H1 (cell line): ENCODE measurements around the gene SPSB1. TPM values are rescaled to one million over a fixed set of nuclear protein-coding genes. Genes with fewer than 3 reads are reported as not detected.
A peak's percentile ranks its signal among the peaks of the same experiment; 100 is the strongest.

ENCODE experiments used
- CTCF ChIA-PET: fragments of 300-600 bp; sonication (Branson Sonifier 250); formaldehyde crosslinking; loops from one replicate; lab custom pipeline; 2021; ENCODE audit not compliant: partially characterized antibody; lab: Charles Lee
- POLR2A ChIA-PET: fragments of 300-600 bp; sonication (Branson Sonifier 250); formaldehyde crosslinking; loops from one replicate; lab custom pipeline; 2021; ENCODE audit warnings: inconsistent platforms; ENCODE audit not compliant: partially characterized antibody; lab: Charles Lee
- DNase-seq, 2 experiments: peaks; one replicate each; pipeline versions ENCODE4 v3.0.0 to v3.0.0-alpha.2; 2010 to 2022; ENCODE audit warnings: low spot score in 2 of 2, low read depth in 1 of 2, mixed read lengths in 1 of 2
- FAIRE-seq: peaks from 2 replicates; lab custom pipeline; 2011; peaks lifted over from hg19 to GRCh38; lab: Jason Lieb, UNC
- H2AFZ ChIP-seq: 2 replicates; pipeline ENCODE4 v1.8.1; 2012; ENCODE audit warnings: low read length, inconsistent platforms
- H2AK5ac ChIP-seq: 2 replicates; pipeline ENCODE4 v1.6.1; 2013; ENCODE audit warnings: low read depth, low read length
- H2BK120ac ChIP-seq: replicated peaks from 2 replicates; pipeline ENCODE3; 2013; ENCODE audit warnings: low read depth, low read length, inconsistent platforms
- H2BK12ac ChIP-seq: 2 replicates; pipeline ENCODE4 v1.6.1; 2013; ENCODE audit warnings: low read depth, low read length
- H2BK15ac ChIP-seq: 2 replicates; pipeline ENCODE4 v1.6.1; 2013; ENCODE audit warnings: low read length
- H2BK20ac ChIP-seq: 2 replicates; pipeline ENCODE4 v1.6.1; 2013; ENCODE audit warnings: low read length
- H2BK5ac ChIP-seq: 2 replicates; pipeline ENCODE4 v1.6.1; 2013; ENCODE audit warnings: low read depth, low read length
- H3K14ac ChIP-seq: 2 replicates; pipeline ENCODE4 v1.6.1; 2013; ENCODE audit warnings: inconsistent platforms; ENCODE audit not compliant: insufficient read length
- H3K18ac ChIP-seq: 2 replicates; pipeline ENCODE4 v1.6.1; 2013; ENCODE audit warnings: low read length; ENCODE audit errors: extremely low read depth
- H3K23ac ChIP-seq: 2 replicates; pipeline ENCODE4 v1.6.1; 2013; ENCODE audit warnings: inconsistent platforms; ENCODE audit not compliant: insufficient read length
- H3K23me2 ChIP-seq: 2 replicates; pipeline ENCODE4 v1.6.1; 2013; ENCODE audit warnings: low read depth, low read length
- H3K27ac ChIP-seq: 2 replicates; pipeline ENCODE4 v1.6.1; 2011; ENCODE audit warnings: low read depth, low read length, inconsistent platforms
- H3K27me3 ChIP-seq, 4 experiments: replicated peaks in 1 of 4; 1 replicate in 1 of 4; 2 replicates in 3 of 4; pipeline versions ENCODE4 v1.6.1 to v1.8.1; 2011 to 2013; ENCODE audit warnings: low read length in 3 of 4, mild to moderate bottlenecking in 3 of 4, inconsistent platforms in 2 of 4, mixed read lengths in 2 of 4, moderate library complexity in 1 of 4; ENCODE audit not compliant: control insufficient read depth in 3 of 4, insufficient read depth in 3 of 4; ENCODE audit errors: extremely low read depth in 1 of 4
- H3K36me3 ChIP-seq, 4 experiments: 2 replicates each; pipeline versions ENCODE4 v1.6.1 to v1.8.1; 2011 to 2013; ENCODE audit warnings: mild to moderate bottlenecking in 4 of 4, low read length in 3 of 4, moderate library complexity in 2 of 4, control low read depth in 1 of 4, inconsistent platforms in 1 of 4; ENCODE audit not compliant: insufficient read depth in 4 of 4, control insufficient read depth in 2 of 4
- H3K4ac ChIP-seq: replicated peaks from 2 replicates; pipeline ENCODE3; 2013; ENCODE audit warnings: low read length, low read depth, mixed read lengths, inconsistent platforms; ENCODE audit not compliant: insufficient read length
- H3K4me1 ChIP-seq, 4 experiments: replicated peaks in 1 of 4; 1 replicate in 1 of 4; 2 replicates in 3 of 4; pipeline versions ENCODE4 v1.6.1 to v1.8.1; 2011 to 2013; ENCODE audit warnings: low read length in 3 of 4, inconsistent platforms in 2 of 4, mixed read lengths in 1 of 4; ENCODE audit not compliant: insufficient read depth in 4 of 4, control insufficient read depth in 3 of 4
- H3K4me2 ChIP-seq, 2 experiments: 2 replicates each; pipeline versions ENCODE4 v1.6.1 to v1.8.1; 2011 to 2013; ENCODE audit warnings: low read depth in 2 of 2, low read length in 2 of 2, control low read depth in 1 of 2, inconsistent platforms in 1 of 2, mild to moderate bottlenecking in 1 of 2; ENCODE audit not compliant: insufficient read depth in 1 of 2
- H3K4me3 ChIP-seq, 4 experiments: fragments of 200-600, 300-600 bp in 1 of 4; sonication (generic), shearing (Covaris generic), sonication (Bioruptor Twin) in 1 of 4; 2 replicates each; pipeline versions ENCODE4 v1.5.1 to v1.8.1; 2011 to 2016; ENCODE audit warnings: low read length in 4 of 4, low read depth in 3 of 4, control low read depth in 2 of 4, inconsistent platforms in 2 of 4, mild to moderate bottlenecking in 2 of 4, mixed read lengths in 1 of 4, moderate library complexity in 1 of 4; ENCODE audit not compliant: insufficient read depth in 2 of 4; ENCODE audit errors: extremely low read depth in 1 of 4
- H3K56ac ChIP-seq: replicated peaks from 2 replicates; pipeline ENCODE3; 2013; ENCODE audit warnings: low read depth, mild to moderate bottlenecking, mixed read lengths, low read length, inconsistent platforms; ENCODE audit not compliant: insufficient read length
- H3K79me1 ChIP-seq: 2 replicates; pipeline ENCODE4 v1.6.1; 2013; ENCODE audit warnings: low read depth, low read length, control low read depth
- H3K79me2 ChIP-seq, 2 experiments: 2 replicates each; pipeline versions ENCODE4 v1.6.1 to v1.8.1; 2012 to 2013; ENCODE audit warnings: low read length in 2 of 2, mild to moderate bottlenecking in 2 of 2, inconsistent platforms in 1 of 2; ENCODE audit not compliant: insufficient read depth in 2 of 2, control insufficient read depth in 1 of 2
- H3K9ac ChIP-seq, 4 experiments: replicated peaks in 1 of 4; 1 replicate in 1 of 4; 2 replicates in 3 of 4; pipeline versions ENCODE4 v1.6.1 to v1.8.1; 2011 to 2013; ENCODE audit warnings: low read depth in 3 of 4, low read length in 3 of 4, control low read depth in 2 of 4, mild to moderate bottlenecking in 2 of 4, moderate library complexity in 2 of 4, inconsistent platforms in 1 of 4; ENCODE audit errors: extremely low read depth in 1 of 4
- H3K9me3 ChIP-seq, 2 experiments: 2 replicates each; pipeline versions ENCODE4 v1.6.1 to v1.8.1; 2012 to 2013; ENCODE audit warnings: mild to moderate bottlenecking in 2 of 2, moderate library complexity in 2 of 2, control low read depth in 1 of 2, inconsistent platforms in 1 of 2, low read depth in 1 of 2, low read length in 1 of 2, mixed read lengths in 1 of 2; ENCODE audit not compliant: insufficient read depth in 2 of 2
- H4K20me1 ChIP-seq, 2 experiments: replicated peaks in 1 of 2; 2 replicates each; pipeline versions ENCODE3 to v1.8.1; 2011 to 2013; ENCODE audit warnings: inconsistent platforms in 2 of 2, low read length in 2 of 2, mild to moderate bottlenecking in 1 of 2; ENCODE audit not compliant: insufficient read depth in 2 of 2, control insufficient read depth in 1 of 2
- H4K5ac ChIP-seq: 2 replicates; pipeline ENCODE4 v1.6.1; 2013; ENCODE audit warnings: low read length, low read depth, mixed read lengths, inconsistent platforms; ENCODE audit not compliant: insufficient read length
- H4K8ac ChIP-seq: 2 replicates; pipeline ENCODE4 v1.8.0; 2013; ENCODE audit warnings: mild to moderate bottlenecking, moderate library complexity, low read length, inconsistent platforms; ENCODE audit not compliant: insufficient read depth; ENCODE audit errors: extremely low read depth
- H4K91ac ChIP-seq: replicated peaks from 2 replicates; pipeline ENCODE3; 2013; ENCODE audit warnings: low read length, mixed read lengths, inconsistent platforms; ENCODE audit not compliant: insufficient read length
- EZH2 ChIP-seq: fragments of 200-600 bp; sonication (generic); IDR thresholded peaks from 2 replicates; pipeline ENCODE4 v1.7.1; 2012; ENCODE audit warnings: low read depth, mild to moderate bottlenecking, moderate library complexity, low read length, inconsistent platforms; ENCODE audit not compliant: severe bottlenecking
- KDM5A ChIP-seq: fragments of 200-600 bp; IDR thresholded peaks from 2 replicates; pipeline ENCODE4 v1.7.1; 2012; ENCODE audit warnings: mild to moderate bottlenecking, low read length, inconsistent platforms, mixed read lengths
- MAFK ChIP-seq: IDR thresholded peaks from 2 replicates; pipeline ENCODE4 v1.6.1; 2012; ENCODE audit warnings: low read depth, mild to moderate bottlenecking, improper control_type of control experiment, low read length
- WGBS, 2 experiments: shearing (Covaris generic) in 1 of 2; methylation state at CpG; one replicate each; pipeline versions ENCODE4 v1.1.6 to v1.1.7; 2013 to 2015; ENCODE audit warnings: low lambda C conversion rate in 2 of 2, mixed read lengths in 2 of 2, inconsistent platforms in 1 of 2, low coverage in 1 of 2, missing lambda C conversion rate in 1 of 2; ENCODE audit not compliant: insufficient replicate concordance in 2 of 2, insufficient coverage in 1 of 2, insufficient read length in 1 of 2; ENCODE audit errors: extremely low coverage in 1 of 2, missing lambda C conversion rate in 1 of 2; 5-methylcytosine and 5-hydroxymethylcytosine counted together
- polyA plus RNA-seq, 7 experiments: library from polyadenylated mRNA; depleted of rRNA in 3 of 7; stranded (reverse) in 5 of 7; unstranded in 2 of 7; fragments of >200 nt in 5 of 7; fragments of 200-250 nt in 2 of 7; gene quantifications; 1 replicate in 5 of 7; 2 replicates in 1 of 7; 4 replicates in 1 of 7; pipeline versions ENCODE4 v1.2.1 to v1.2.3, GENCODE V29; 2011 to 2013; ENCODE audit warnings: missing spikeins in 2 of 7, mixed read lengths in 2 of 7
- total RNA-seq: library from RNA; stranded (reverse); fragmentation: NEBNext Ultra II Directional; extraction: Animal tissue kit (Norgen Biotek cat#: 25700); gene quantifications from 2 replicates; pipeline ENCODE4 v1.2.1, GENCODE V29; 2021

SPSB1 gene
- total and polyA plus RNA-seq, 2 of the 8 experiments (the other 6 are each of a cell fraction or from before 2014, with no cell fraction given) = 5.3 to 6.4 TPM

GRCh38 chr1:9340172-9340854 is 47.6 kb downstream of the SPSB1 start:
- DNase-seq = no peak
- no peak overlapping the region for H3K56ac ChIP-seq
- no peaks in the 10 kb centered on the region for H3K36me3 ChIP-seq
- H3K79me2 ChIP-seq = no peaks in the 10 kb centered on the region
- TF ChIP-seq MAFK (no peak), EZH2 (no peak), KDM5A (no peak)
- WGBS, 2 experiments = 86% methylated on average over 24 of the region's 24 CpGs; no CpG with 5 or more reads in 1 of the 2 experiments
- H2AFZ ChIP-seq = no peak overlapping the region
- no peak overlapping the region for H3K14ac ChIP-seq
- H2BK20ac ChIP-seq = no peak overlapping the region
- H2BK15ac ChIP-seq = no peak overlapping the region
- H3K79me1 ChIP-seq = 0 out of 2 replicates have a peak, but pooled peaks cover 2% of the 10 kb centered on the region
- no peak overlapping the region for H4K91ac ChIP-seq
- H2BK12ac ChIP-seq = no peak overlapping the region; the same call in 1 of the 2 replicates
- no peaks in the 10 kb centered on the region; a peak in 1 of 7 replicates for H3K27me3 ChIP-seq
- H2BK120ac ChIP-seq = no peak overlapping the region
- H4K5ac ChIP-seq = no peak overlapping the region
- peaks cover 0 to 4% of the 10 kb centered on the region in 2 experiments; a peak in 1 of 4 replicates for H3K9me3 ChIP-seq
- H4K8ac ChIP-seq = no peak overlapping the region
- H3K18ac ChIP-seq = 0 out of 2 replicates have a peak overlapping the region, but pooled peaks have one; percentile 1
- peaks cover 0 to 9% (median under 1%) of the 10 kb centered on the region in 4 experiments; a peak in 2 of 7 replicates for H3K4me1 ChIP-seq
- H3K4me3 ChIP-seq = no peak overlapping the region
- H2BK5ac ChIP-seq = no peak overlapping the region
- no peak overlapping the region for H3K27ac ChIP-seq
- no peak overlapping the region for H3K4ac ChIP-seq
- H3K4me2 ChIP-seq = no peak overlapping the region
- H2AK5ac ChIP-seq = no peak overlapping the region
- no peak overlapping the region for H3K23ac ChIP-seq
- CTCF ChIA-PET = interaction anchor here (1.3 to 2.7 kb wide), 2 partner anchors 115 to 155 kb away, joined by 3 to 7 read pairs; no protein-coding TSS in a partner anchor
- POLR2A ChIA-PET = interaction anchor here (0.7 to 0.9 kb wide), 2 partner anchors 9 to 12 kb away, joined by 3 read pairs; no protein-coding TSS in a partner anchor
- no peak for FAIRE-seq
- H4K20me1 ChIP-seq = no peaks in the 10 kb centered on the region
- H3K23me2 ChIP-seq = no peaks in the 10 kb centered on the region
- no peak overlapping the region for H3K9ac ChIP-seq
